Thymus (tissue), 11 donors: Measurements from ENCODE around the gene AK3. TPM values are rescaled to one million over a fixed set of nuclear protein-coding genes. Genes with fewer than 3 reads are reported as not detected.
"Not testable (repeated sequence)": the region's sequence is repeated elsewhere in the genome, so short reads cannot be mapped to it uniquely, and the experiment has no call there.

Source experiments
- DNase-seq, 9 donors: peaks; one replicate each; pipeline ENCODE4 v3.0.0-alpha.2; 2013; ENCODE audit warnings: low spot score in 9 of 9, low read depth in 6 of 9, missing footprints in 1 of 9
- H3K27ac ChIP-seq, 2 donors: one replicate each; pipeline ENCODE4 v1.5.1; 2013; ENCODE audit warnings: control low read depth in 1 of 2, low read depth in 1 of 2, low read length in 1 of 2, mild to moderate bottlenecking in 1 of 2, moderate library complexity in 1 of 2
- H3K27me3 ChIP-seq, 2 donors: one replicate each; pipeline ENCODE4 v1.5.1; 2013; ENCODE audit warnings: low read length in 1 of 2; ENCODE audit not compliant: control insufficient read depth in 2 of 2, insufficient read depth in 1 of 2
- H3K36me3 ChIP-seq, 2 donors: one replicate each; pipeline ENCODE4 v1.5.1; 2013; ENCODE audit warnings: low read length in 1 of 2, mild to moderate bottlenecking in 1 of 2, moderate library complexity in 1 of 2; ENCODE audit not compliant: control insufficient read depth in 2 of 2, insufficient read depth in 2 of 2
- H3K4me1 ChIP-seq, 2 donors: one replicate each; pipeline ENCODE4 v1.5.1; 2013; ENCODE audit warnings: low read length in 2 of 2; ENCODE audit not compliant: control insufficient read depth in 2 of 2, insufficient read depth in 2 of 2
- H3K4me3 ChIP-seq, 2 donors: one replicate each; pipeline ENCODE4 v1.5.1; 2013; ENCODE audit warnings: low read length in 2 of 2, control low read depth in 1 of 2, mild to moderate bottlenecking in 1 of 2
- H3K9me3 ChIP-seq, 2 donors: one replicate each; pipeline ENCODE4 v1.5.1; 2013; ENCODE audit warnings: low read length in 1 of 2, mild to moderate bottlenecking in 1 of 2; ENCODE audit not compliant: control insufficient read depth in 2 of 2, insufficient read depth in 1 of 2
- WGBS: extraction: QIAGEN DNeasy Blood & Tissue Kit; methylation state at CpG from one replicate; pipeline ENCODE4 v1.1.7; 2013; 5-methylcytosine and 5-hydroxymethylcytosine counted together
- polyA plus RNA-seq: library from polyadenylated mRNA; stranded (reverse); fragments of 200-250 nt; gene quantifications from one replicate; pipeline ENCODE4 v1.2.3, GENCODE V29; 2013
- total RNA-seq: library from RNA; stranded (reverse); fragments of 120-200 nt; gene quantifications from one replicate; pipeline ENCODE4 v1.2.4, GENCODE V29; 2013
- donor health status: healthy.

Gene AK3
- total and polyA plus RNA-seq, 2 donors, result 25.1 to 85.7 TPM

GRCh38 chr9:4661611-4662010 is 79.4 kb downstream of the AK3 start:
- Histone ChIP-seq H3K27me3 (peaks cover 0 to 16% of the 10 kb centered on the region in 2 donors), H3K27ac (peak overlapping the region in 1 of 2 donors; percentile 46), H3K4me1 (peaks cover 16 to 23% of the 10 kb centered on the region in 2 donors), H3K9me3 (no peaks in the 10 kb centered on the region), H3K4me3 (peak overlapping the region; percentile 67 to 84), H3K36me3 (no peaks in the 10 kb centered on the region)
- 2% methylated on average over 5 of the region's 5 CpGs for WGBS
- peak in 1 of 9 donors; percentile 39 for DNase-seq

- WGBS, result 61% methylated on average over 1 of the region's 1 CpG
- Histone ChIP-seq H3K36me3 (no peaks in the 10 kb centered on the region), H3K27me3 (peaks cover 0 to 14% of the 10 kb centered on the region in 2 donors), H3K27ac (no peak overlapping the region), H3K4me1 (peaks cover 16 to 22% of the 10 kb centered on the region in 2 donors), H3K4me3 (no peak overlapping the region), H3K9me3 (no peaks in the 10 kb centered on the region)
- no peak for DNase-seq
Observed at GRCh38 chr9:4661165-4661564, 79.8 kb downstream of the AK3 start.

- not testable (repeated sequence) for H3K27me3 ChIP-seq, H3K36me3 ChIP-seq, H3K27ac ChIP-seq, H3K4me3 ChIP-seq, H3K9me3 ChIP-seq, DNase-seq
- 97% methylated on average over 4 of the region's 5 CpGs for WGBS
- H3K4me1 ChIP-seq, result peaks cover 14 to 19% of the 10 kb centered on the region in 2 donors
Observed at GRCh38 chr9:4660665-4661064, 80.3 kb downstream of the AK3 start.

Other genes with a start within 250 kb of the AK3 start
- gene PLPP6, start 78.9 kb downstream of the AK3 start, total RNA-seq, result 6.4 TPM
- gene PLPP6, start 78.9 kb downstream of the AK3 start, polyA plus RNA-seq, result 12.4 TPM
- gene SPATA6L, start 74.7 kb downstream of the AK3 start, total RNA-seq, result 0.47 TPM
- 1.2 TPM for gene SPATA6L, start 74.7 kb downstream of the AK3 start, polyA plus RNA-seq
- gene CDC37L1, start 61.6 kb downstream of the AK3 start, total RNA-seq, result 14.5 TPM
- 16.9 TPM for gene CDC37L1, start 61.6 kb downstream of the AK3 start, polyA plus RNA-seq
- 19.6 TPM for gene RCL1, start 51.7 kb upstream of the AK3 start, total RNA-seq
- 24.0 TPM for gene RCL1, start 51.7 kb upstream of the AK3 start, polyA plus RNA-seq
- 11.2 TPM for gene JAK2, start 244.1 kb upstream of the AK3 start, total RNA-seq
- 13.9 TPM for gene JAK2, start 244.1 kb upstream of the AK3 start, polyA plus RNA-seq